Thoracic aorta (tissue), 2 donors: Measurements from ENCODE around the gene SOX6. TPM values are rescaled to one million over a fixed set of nuclear protein-coding genes. Genes with fewer than 3 reads are reported as not detected.

Experiments used
- ATAC-seq: fragments of 150-250 bp; one replicate; pipeline ENCODE4 v1.8.0; 2017; ENCODE audit warnings: low read depth; ENCODE audit not compliant: insufficient number of reproducible peaks, low FRiP score
- DNase-seq: peaks from one replicate; pipeline ENCODE4 v3.0.0-alpha.2; 2020; ENCODE audit warnings: low spot score
- H3K27ac ChIP-seq, 2 donors: fragments of 200-600 bp; sonication (generic); 1 replicate in 1 of 2; 2 replicates in 1 of 2; pipeline ENCODE4 v1.5.1; 2016; ENCODE audit warnings: mild to moderate bottlenecking in 2 of 2, moderate library complexity in 2 of 2
- H3K27me3 ChIP-seq: fragments of 200-600 bp; sonication (generic); replicated peaks from 2 replicates; pipeline ENCODE4 v1.6.0; 2016; ENCODE audit warnings: mild to moderate bottlenecking; ENCODE audit not compliant: insufficient read depth
- H3K36me3 ChIP-seq: fragments of 200-600 bp; sonication (generic); one replicate; pipeline ENCODE4 v1.5.1; 2016
- H3K4me1 ChIP-seq, 2 donors: fragments of 200-600 bp; sonication (generic); 1 replicate in 1 of 2; 2 replicates in 1 of 2; pipeline versions ENCODE4 v1.5.1 to v1.6.0; 2016; ENCODE audit warnings: low read depth in 2 of 2, mild to moderate bottlenecking in 1 of 2; ENCODE audit not compliant: control insufficient read depth in 1 of 2
- H3K4me3 ChIP-seq: fragments of 200-600 bp; sonication (generic); 2 replicates; pipeline ENCODE4 v1.5.1; 2016; ENCODE audit warnings: mild to moderate bottlenecking
- H3K9me3 ChIP-seq: fragments of 200-600 bp; sonication (generic); 2 replicates; pipeline ENCODE4 v1.5.1; 2016
- CTCF ChIP-seq: fragments of 200-600 bp; sonication (generic); IDR thresholded peaks from one replicate; pipeline ENCODE4 v1.5.1; 2019; ENCODE audit warnings: antibody characterized with exemption
- total RNA-seq, 2 donors: library from RNA; depleted of rRNA; stranded (reverse); fragments of >200 nt; gene quantifications; one replicate each; pipeline versions ENCODE4 v1.1.0 to v1.2.3, GENCODE V29; 2016

SOX6 gene
- total RNA-seq, 2 donors from 2014 or later: 0.27 to 0.56 TPM

GRCh38 chr11:15987046-15987445, 369.3 kb downstream of the SOX6 start:
- ATAC-seq (no peak), DNase-seq (no peak)
- Histone ChIP-seq H3K4me3 (no peak overlapping the region), H3K36me3 (no peaks in the 10 kb centered on the region), H3K4me1 (no peaks in the 10 kb centered on the region), H3K9me3 (no peaks in the 10 kb centered on the region), H3K27ac (no peak overlapping the region), H3K27me3 (no peaks in the 10 kb centered on the region)
- no peak for TF ChIP-seq CTCF

- TF ChIP-seq CTCF: no peak
Observed at GRCh38 chr11:15985860-15986139, 370.5 kb downstream of the SOX6 start.

GRCh38 chr11:15985127-15985859, 371.1 kb downstream of the SOX6 start:
- Histone ChIP-seq H3K36me3 (no peaks in the 10 kb centered on the region), H3K27ac (no peak overlapping the region), H3K9me3 (no peaks in the 10 kb centered on the region), H3K4me1 (no peaks in the 10 kb centered on the region), H3K27me3 (no peaks in the 10 kb centered on the region), H3K4me3 (no peak overlapping the region)
- DNase-seq (no peak), ATAC-seq (no peak)
- no peak for TF ChIP-seq CTCF

More at GRCh38 chr11:15985860-15986139, 370.5 kb downstream of the SOX6 start:
- Histone ChIP-seq H3K9me3 (no peaks in the 10 kb centered on the region), H3K27me3 (no peaks in the 10 kb centered on the region), H3K4me3 (no peak overlapping the region), H3K36me3 (no peaks in the 10 kb centered on the region), H3K27ac (no peak overlapping the region), H3K4me1 (no peaks in the 10 kb centered on the region)
- ATAC-seq: no peak
- DNase-seq: no peak

- H3K27me3 ChIP-seq: no peaks in the 10 kb centered on the region
- no peaks in the 10 kb centered on the region for H3K4me1 ChIP-seq
- H3K4me3 ChIP-seq: no peak overlapping the region
- DNase-seq (no peak), ATAC-seq (no peak)
- H3K9me3 ChIP-seq: no peaks in the 10 kb centered on the region
- H3K36me3 ChIP-seq: no peaks in the 10 kb centered on the region
- no peak for TF ChIP-seq CTCF
- H3K27ac ChIP-seq: no peak overlapping the region
Observed at GRCh38 chr11:15981292-15981691, 375.1 kb downstream of the SOX6 start.

- Histone ChIP-seq H3K27me3 (no peaks in the 10 kb centered on the region), H3K4me3 (no peak overlapping the region), H3K27ac (no peak overlapping the region), H3K4me1 (no peaks in the 10 kb centered on the region), H3K9me3 (no peaks in the 10 kb centered on the region), H3K36me3 (no peaks in the 10 kb centered on the region)
- no peak for TF ChIP-seq CTCF
- ATAC-seq: no peak
- DNase-seq: no peak
Observed at GRCh38 chr11:15977116-15977515, 379.2 kb downstream of the SOX6 start.
